ENCODE data around the gene WARS2. TPM values are rescaled to one million over a fixed set of nuclear protein-coding genes. Genes with fewer than 3 reads are reported as not detected.

Gene WARS2
- total RNA-seq, 1 donor from 2014 or later = 9.3 TPM

GRCh38 chr1:119006406-119007279, 133.8 kb downstream of the WARS2 start:
- intact Hi-C loops (cut with micrococcal nuclease) = loop anchor here (10.0 kb wide), 1 partner anchor 852 kb away; no protein-coding TSS in a partner anchor
- DNase-seq = no peak

GRCh38 chr1:119005724-119006405, 134.6 kb downstream of the WARS2 start:
- no peak for ATAC-seq
- intact Hi-C loops (cut with micrococcal nuclease) = loop anchor here (10.0 kb wide), 1 partner anchor 851 kb away; no protein-coding TSS in a partner anchor
- no peak for DNase-seq

More at GRCh38 chr1:119006406-119007279, 133.8 kb downstream of the WARS2 start:
- no peak for ATAC-seq

GRCh38 chr1:119004781-119005180, 135.7 kb downstream of the WARS2 start:
- intact Hi-C loops (cut with micrococcal nuclease) = loop anchor here (10.0 kb wide), 1 partner anchor 850 kb away; no protein-coding TSS in a partner anchor
- ATAC-seq (no peak), DNase-seq (no peak)

GRCh38 chr1:119004129-119004527, 136.3 kb downstream of the WARS2 start:
- DNase-seq = no peak
- intact Hi-C loops (cut with micrococcal nuclease) = loop anchor here (10.0 kb wide), 1 partner anchor 849 kb away; no protein-coding TSS in a partner anchor

GRCh38 chr1:119003413-119004128, 136.9 kb downstream of the WARS2 start:
- ATAC-seq (no peak), DNase-seq (no peak)
- intact Hi-C loops (cut with micrococcal nuclease) = loop anchor here (10.0 kb wide), 1 partner anchor 849 kb away; no protein-coding TSS in a partner anchor

More at GRCh38 chr1:119004129-119004527, 136.3 kb downstream of the WARS2 start:
- no peak for ATAC-seq

GRCh38 chr1:119002028-119002686, 138.3 kb downstream of the WARS2 start:
- ATAC-seq (peak; percentile 65), DNase-seq (no peak)
- intact Hi-C loops (cut with micrococcal nuclease) = loop anchor here (10.0 kb wide), 1 partner anchor 847 kb away; no protein-coding TSS in a partner anchor

- DNase-seq (peak; percentile 38), ATAC-seq (peak; percentile 57)
- intact Hi-C loops (cut with micrococcal nuclease) = loop anchor here (10.0 kb wide), 1 partner anchor 847 kb away; no protein-coding TSS in a partner anchor
Observed at GRCh38 chr1:119001181-119002027, 139.0 kb downstream of the WARS2 start.

- intact Hi-C loops (cut with micrococcal nuclease) = loop anchor here (10.0 kb wide), 1 partner anchor 846 kb away; no protein-coding TSS in a partner anchor
- DNase-seq = peak; percentile 37
- ATAC-seq = peak; percentile 38
Observed at GRCh38 chr1:119000371-119001180, 139.9 kb downstream of the WARS2 start.

- DNase-seq (no peak), ATAC-seq (no peak)
- intact Hi-C loops (cut with micrococcal nuclease) = loop anchor here (10.0 kb wide), 1 partner anchor 845 kb away; no protein-coding TSS in a partner anchor
Observed at GRCh38 chr1:118999348-119000071, 140.9 kb downstream of the WARS2 start.

- ATAC-seq (no peak), DNase-seq (no peak)
- intact Hi-C loops (cut with micrococcal nuclease) = no loop called here
Observed at GRCh38 chr1:118998171-118998570, 142.3 kb downstream of the WARS2 start.

- ATAC-seq = no peak
- intact Hi-C loops (cut with micrococcal nuclease) = no loop called here
- no peak for DNase-seq
Observed at GRCh38 chr1:118997225-118997624, 143.2 kb downstream of the WARS2 start.

- DNase-seq (no peak), ATAC-seq (no peak)
- intact Hi-C loops (cut with micrococcal nuclease) = no loop called here
Observed at GRCh38 chr1:118995312-118996016, 145.0 kb downstream of the WARS2 start.

GRCh38 chr1:118993700-118994026, 146.8 kb downstream of the WARS2 start:
- DNase-seq (no peak), ATAC-seq (no peak)
- intact Hi-C loops (cut with micrococcal nuclease) = no loop called here

- ATAC-seq = no peak
- intact Hi-C loops (cut with micrococcal nuclease) = no loop called here
- no peak for DNase-seq
Observed at GRCh38 chr1:118992868-118993699, 147.4 kb downstream of the WARS2 start.
